Esophagus squamous epithelium (tissue), 4 donors: ENCODE results near the gene NARS2.

ENCODE experiments used
- CTCF ChIP-seq, 6 experiments: fragments of 450-650 bp in 4 of 6; fragments of 200-600 bp in 2 of 6; sonication (generic) in 2 of 6; IDR thresholded peaks; one replicate each; pipeline ENCODE4 v1.5.1; 2016 to 2019; ENCODE audit warnings: antibody characterized with exemption in 6 of 6, mild to moderate bottlenecking in 4 of 6, moderate library complexity in 4 of 6
- POLR2A ChIP-seq, 4 donors: fragments of 450-650 bp; IDR thresholded peaks; one replicate each; pipeline ENCODE4 v1.6.1; 2017; ENCODE audit warnings: antibody characterized with exemption in 4 of 4, mild to moderate bottlenecking in 4 of 4, moderate library complexity in 3 of 4

DNA sequence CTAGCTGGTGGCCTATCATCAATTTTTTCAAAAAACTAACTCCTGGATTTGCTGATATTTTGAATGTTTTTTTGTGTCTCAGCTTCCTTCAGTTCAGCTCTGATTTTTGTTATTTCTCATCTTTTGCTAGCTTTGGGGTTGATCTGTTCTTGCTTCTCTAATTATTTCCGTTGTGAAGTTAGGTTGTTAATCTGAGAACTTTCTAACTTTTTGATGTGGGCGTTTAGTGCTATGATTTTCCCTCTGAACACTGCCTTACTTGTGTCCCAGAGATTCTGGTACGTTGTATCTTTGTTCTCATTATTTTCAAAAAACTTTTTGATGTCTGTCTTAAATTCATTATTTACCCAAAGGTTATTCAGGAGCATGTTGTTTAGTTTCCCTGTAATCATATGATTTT lies 19.1 kb downstream of the NARS2 start:
- TF ChIP-seq CTCF (IDR thresholded peaks at IDR 0.05) (no peak), POLR2A (IDR thresholded peaks at IDR 0.05) (no peak)
